Activated naive CD4-positive, alpha-beta T cell treated with anti-CD3 and anti-CD28 coated beads for 36 hours (primary cell): ENCODE data around the gene GFPT1. TPM values are rescaled to one million over a fixed set of nuclear protein-coding genes. Genes with fewer than 3 reads are reported as not detected.
A peak's percentile ranks its signal among the peaks of the same experiment; 100 is the strongest.

Experiments
- CTCF ChIA-PET: fragments of 350-600 bp; sonication (Branson Sonifier 250); formaldehyde crosslinking; loops from one replicate; lab custom pipeline; 2021; ENCODE audit warnings: antibody characterized with exemption; lab: Charles Lee
- DNase-seq: peaks from one replicate; pipeline ENCODE4 v3.0.0-alpha.2; 2020
- H3K27ac Mint-ChIP-seq: one replicate; pipeline ENCODE4 v1.8.0; 2021; ENCODE audit warnings: mild to moderate bottlenecking, mixed read lengths
- H3K27me3 Mint-ChIP-seq: one replicate; pipeline ENCODE4 v1.8.0; 2021; ENCODE audit warnings: low read depth, mixed read lengths
- H3K36me3 Mint-ChIP-seq: one replicate; pipeline ENCODE4 v1.8.0; 2021; ENCODE audit warnings: low read depth, mixed read lengths
- H3K4me1 Mint-ChIP-seq: one replicate; pipeline ENCODE4 v1.8.0; 2021; ENCODE audit warnings: low read depth, mixed read lengths
- H3K4me3 Mint-ChIP-seq: one replicate; pipeline ENCODE4 v1.8.0; 2021; ENCODE audit warnings: mild to moderate bottlenecking, moderate library complexity, mixed read lengths
- H3K9me3 Mint-ChIP-seq: one replicate; pipeline ENCODE4 v1.8.0; 2021; ENCODE audit warnings: mixed read lengths
- intact Hi-C: fragments of 100-400 bp; cut with micrococcal nuclease; formaldehyde crosslinking; loops from one replicate; pipeline ENCODE4 v1.15.1; 2023
- total RNA-seq, 2 experiments: library from RNA; stranded (reverse); gene quantifications; one replicate each; pipeline ENCODE4 v1.2.3, GENCODE V29; 2021

The GFPT1 gene
- total RNA-seq, 2 experiments from 2014 or later: 34.6 to 36.0 TPM

DNA sequence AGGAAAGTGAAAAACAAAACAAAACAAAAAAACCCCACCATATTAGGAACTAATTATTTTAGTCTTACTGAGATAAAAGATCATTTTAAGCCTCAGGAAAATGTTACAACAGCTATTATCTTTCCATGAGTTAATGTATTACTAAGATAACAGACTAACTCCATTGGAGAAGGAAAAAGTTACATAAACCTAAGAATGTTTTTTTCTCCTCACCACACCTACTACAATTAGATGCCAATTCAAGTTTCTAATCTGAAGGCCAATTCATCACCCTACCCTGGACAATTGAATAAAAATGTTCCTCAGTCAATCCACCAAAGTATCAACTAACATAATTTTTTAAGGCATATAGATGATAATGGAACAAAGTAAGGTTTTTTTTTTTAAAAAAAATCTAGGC lies 10.2 kb upstream of the GFPT1 start:
- no peaks in the 10 kb centered on the region for H3K9me3 Mint-ChIP-seq
- CTCF ChIA-PET: interaction anchor here (0.6 to 0.9 kb wide), 4 partner anchors 40 to 1063 kb away, joined by 3 to 5 read pairs (median 4); partner anchors contain the start of gene NFU1
- peaks cover 19% of the 10 kb centered on the region for H3K36me3 Mint-ChIP-seq
- intact Hi-C loops: no loop called here
- no peak overlapping the region for H3K4me3 Mint-ChIP-seq
- H3K27me3 Mint-ChIP-seq: no peaks in the 10 kb centered on the region
- DNase-seq: no peak
- no peaks in the 10 kb centered on the region for H3K4me1 Mint-ChIP-seq
- H3K27ac Mint-ChIP-seq: no peak overlapping the region

DNA sequence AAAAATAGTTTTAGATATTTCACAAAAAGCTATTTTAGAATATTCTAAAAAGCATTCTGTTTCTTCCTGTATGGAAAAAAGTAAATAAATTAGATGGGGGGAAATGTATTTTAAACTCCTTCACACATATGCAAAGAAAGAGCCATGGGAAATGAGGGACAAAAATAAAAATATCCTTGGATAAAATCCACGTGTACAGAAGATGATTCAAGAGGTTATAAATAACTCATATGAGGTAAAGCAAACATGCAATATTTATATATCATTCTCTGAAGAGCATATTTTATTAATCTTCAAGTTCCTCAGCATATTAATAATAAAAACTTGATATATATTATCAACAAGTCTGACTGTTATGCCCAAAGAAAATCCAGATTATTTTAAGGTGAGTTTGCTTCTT lies 8.8 kb upstream of the GFPT1 start:
- no peaks in the 10 kb centered on the region for H3K4me1 Mint-ChIP-seq
- CTCF ChIA-PET: no interaction called here
- no peak for DNase-seq

DNA sequence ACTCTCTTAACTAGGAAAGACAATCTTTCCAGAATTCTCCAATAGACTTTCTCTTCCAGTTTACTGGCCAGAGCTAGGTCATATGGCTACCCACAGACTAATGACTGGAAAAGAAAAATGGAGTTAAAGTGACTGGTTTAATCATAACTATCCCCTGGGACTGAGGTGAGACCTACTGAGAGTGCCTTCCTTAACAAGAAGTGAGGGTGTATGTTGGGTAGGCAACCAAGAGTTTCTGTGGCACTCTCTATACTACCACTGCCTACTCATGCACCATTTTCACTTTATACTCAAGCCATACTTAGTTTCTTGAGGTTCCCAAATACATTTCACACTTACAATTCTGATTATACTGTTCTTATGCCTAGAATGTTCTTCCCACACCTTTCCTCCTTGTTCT lies 6.9 kb upstream of the GFPT1 start:
- H3K4me3 Mint-ChIP-seq: no peak overlapping the region
- H3K9me3 Mint-ChIP-seq: no peaks in the 10 kb centered on the region
- peaks cover 12% of the 10 kb centered on the region for H3K36me3 Mint-ChIP-seq
- intact Hi-C loops: no loop called here
- no peaks in the 10 kb centered on the region for H3K4me1 Mint-ChIP-seq
- H3K27me3 Mint-ChIP-seq: no peaks in the 10 kb centered on the region
- no peak for DNase-seq
- CTCF ChIA-PET: interaction anchor here (0.6 to 1.1 kb wide), 2 partner anchors 43 to 171 kb away, joined by 3 to 4 read pairs; partner anchors contain the start of gene NFU1
- peak overlapping the region; percentile 1 for H3K27ac Mint-ChIP-seq

More for the DNA sequence above, 8.8 kb upstream of the GFPT1 start:
- Mint-ChIP-seq H3K4me3 (no peak overlapping the region), H3K27ac (no peak overlapping the region), H3K27me3 (no peaks in the 10 kb centered on the region), H3K36me3 (peaks cover 16% of the 10 kb centered on the region), H3K9me3 (no peaks in the 10 kb centered on the region)
- intact Hi-C loops: no loop called here

DNA sequence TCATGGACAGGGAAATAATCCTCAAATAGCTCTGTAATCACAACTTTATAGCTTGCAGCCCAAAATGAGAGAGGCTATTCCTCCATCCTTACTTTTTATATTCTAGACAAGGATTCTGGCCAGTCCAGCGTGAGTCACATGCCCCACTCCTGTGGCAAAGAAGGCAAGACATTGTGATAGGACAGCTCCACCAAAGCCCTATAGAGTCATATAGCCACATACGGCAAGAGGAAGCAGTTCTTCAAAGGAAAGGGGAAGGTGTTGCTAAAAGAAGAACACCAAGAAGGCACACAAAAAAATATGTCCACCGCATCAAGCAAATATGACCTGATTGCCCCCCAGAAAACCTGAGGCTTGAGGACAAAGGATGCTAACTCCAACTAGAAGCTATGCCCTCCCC lies 3.4 kb upstream of the GFPT1 start:
- no peak for DNase-seq
- Mint-ChIP-seq H3K36me3 (peaks cover 10% of the 10 kb centered on the region), H3K4me3 (no peak overlapping the region), H3K9me3 (no peaks in the 10 kb centered on the region), H3K4me1 (peaks cover 19% of the 10 kb centered on the region), H3K27me3 (no peaks in the 10 kb centered on the region), H3K27ac (no peak overlapping the region)
- intact Hi-C loops: no loop called here
- CTCF ChIA-PET: interaction anchor here (0.6 to 1.8 kb wide), 8 partner anchors 8 to 334 kb away, joined by 3 to 7 read pairs (median 3); partner anchors contain the start of gene NFU1

GRCh38 chr2:69390001-69390400 lies 3.0 kb upstream of the GFPT1 start:
- CTCF ChIA-PET: interaction anchor here (0.6 to 1.8 kb wide), 7 partner anchors 9 to 335 kb away, joined by 3 to 7 read pairs (median 3); partner anchors contain the start of gene NFU1
- DNase-seq: no peak
- no peak overlapping the region for H3K27ac Mint-ChIP-seq
- no peaks in the 10 kb centered on the region for H3K9me3 Mint-ChIP-seq
- peaks cover 21% of the 10 kb centered on the region for H3K4me1 Mint-ChIP-seq
- no peak overlapping the region for H3K4me3 Mint-ChIP-seq
- intact Hi-C loops: no loop called here
- H3K27me3 Mint-ChIP-seq: no peaks in the 10 kb centered on the region
- H3K36me3 Mint-ChIP-seq: peaks cover 10% of the 10 kb centered on the region

DNA sequence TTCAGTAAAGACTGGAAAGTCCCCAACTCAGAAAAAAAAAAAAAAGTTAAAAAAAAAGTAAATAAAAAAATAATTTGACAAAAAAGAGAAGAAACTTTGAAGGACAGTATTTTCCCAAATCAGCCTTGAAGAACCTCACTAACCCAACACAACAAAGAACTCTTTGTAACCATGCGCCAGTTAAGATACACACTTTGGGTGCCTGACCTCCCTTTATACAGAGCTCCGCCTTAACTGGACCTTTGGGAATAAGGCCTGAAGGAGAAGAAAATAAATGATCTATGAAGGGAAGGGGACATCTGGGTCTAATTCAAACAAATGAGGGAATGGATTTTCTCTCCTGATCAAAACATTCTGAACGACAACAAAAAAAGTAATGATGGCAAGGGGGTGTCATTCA lies 2.2 kb upstream of the GFPT1 start:
- intact Hi-C loops: loop anchor here (5.0 kb wide), 2 partner anchors 118 to 253 kb away; partner anchors contain the start of gene AAK1
- Mint-ChIP-seq H3K4me1 (peaks cover 26% of the 10 kb centered on the region), H3K4me3 (no peak overlapping the region), H3K27ac (no peak overlapping the region), H3K36me3 (peaks cover 3% of the 10 kb centered on the region), H3K9me3 (no peaks in the 10 kb centered on the region), H3K27me3 (no peaks in the 10 kb centered on the region)
- no peak for DNase-seq
- CTCF ChIA-PET: interaction anchor here (0.7 to 1.8 kb wide), 2 partner anchors 336 to 357 kb away, joined by 5 to 10 read pairs; no protein-coding TSS in a partner anchor

GRCh38 chr2:69387770-69388481 lies 899 bp upstream of the GFPT1 start:
- H3K4me3 Mint-ChIP-seq: peak overlapping the region; percentile 93
- DNase-seq: no peak
- no peaks in the 10 kb centered on the region for H3K36me3 Mint-ChIP-seq
- no peaks in the 10 kb centered on the region for H3K9me3 Mint-ChIP-seq
- CTCF ChIA-PET: interaction anchor here (0.6 to 0.9 kb wide), 2 partner anchors 13 to 665 kb away, joined by 3 read pairs; no protein-coding TSS in a partner anchor
- H3K27me3 Mint-ChIP-seq: no peaks in the 10 kb centered on the region
- peak overlapping the region; percentile 83 for H3K27ac Mint-ChIP-seq
- intact Hi-C loops: loop anchor here (1.0 to 5.0 kb wide), 4 partner anchors 49 to 441 kb away; partner anchors contain the start of genes AAK1, GMCL1 and NFU1
- peaks cover 34% of the 10 kb centered on the region for H3K4me1 Mint-ChIP-seq

GRCh38 chr2:69386360-69386759 lies 667 bp downstream of the GFPT1 start:
- no peaks in the 10 kb centered on the region for H3K9me3 Mint-ChIP-seq
- no peaks in the 10 kb centered on the region for H3K36me3 Mint-ChIP-seq
- H3K27ac Mint-ChIP-seq: peak overlapping the region; percentile 8
- DNase-seq: no peak
- H3K4me1 Mint-ChIP-seq: peaks cover 48% of the 10 kb centered on the region
- intact Hi-C loops: loop anchor here (5.0 kb wide), 2 partner anchors 121 to 256 kb away; partner anchors contain the start of gene AAK1
- peak overlapping the region; percentile 93 for H3K4me3 Mint-ChIP-seq
- H3K27me3 Mint-ChIP-seq: no peaks in the 10 kb centered on the region
- CTCF ChIA-PET: interaction anchor here (0.6 to 3.4 kb wide), 5 partner anchors 10 to 659 kb away, joined by 3 to 11 read pairs (median 5); partner anchors contain the start of gene ANXA4

- peaks cover 53% of the 10 kb centered on the region for H3K4me1 Mint-ChIP-seq
- no peak for DNase-seq
- CTCF ChIA-PET: interaction anchor here (0.6 to 3.4 kb wide), 7 partner anchors 9 to 1383 kb away, joined by 3 to 11 read pairs (median 3); partner anchors contain the start of gene ANXA4
- H3K36me3 Mint-ChIP-seq: no peaks in the 10 kb centered on the region
- intact Hi-C loops: loop anchor here (5.0 kb wide), 2 partner anchors 122 to 257 kb away; partner anchors contain the start of gene AAK1
- no peak overlapping the region for H3K27ac Mint-ChIP-seq
- peak overlapping the region; percentile 93 for H3K4me3 Mint-ChIP-seq
- no peaks in the 10 kb centered on the region for H3K27me3 Mint-ChIP-seq
- no peaks in the 10 kb centered on the region for H3K9me3 Mint-ChIP-seq
These were observed 1.4 kb downstream of the GFPT1 start for GRCh38 chr2:69385443-69386151.

DNA sequence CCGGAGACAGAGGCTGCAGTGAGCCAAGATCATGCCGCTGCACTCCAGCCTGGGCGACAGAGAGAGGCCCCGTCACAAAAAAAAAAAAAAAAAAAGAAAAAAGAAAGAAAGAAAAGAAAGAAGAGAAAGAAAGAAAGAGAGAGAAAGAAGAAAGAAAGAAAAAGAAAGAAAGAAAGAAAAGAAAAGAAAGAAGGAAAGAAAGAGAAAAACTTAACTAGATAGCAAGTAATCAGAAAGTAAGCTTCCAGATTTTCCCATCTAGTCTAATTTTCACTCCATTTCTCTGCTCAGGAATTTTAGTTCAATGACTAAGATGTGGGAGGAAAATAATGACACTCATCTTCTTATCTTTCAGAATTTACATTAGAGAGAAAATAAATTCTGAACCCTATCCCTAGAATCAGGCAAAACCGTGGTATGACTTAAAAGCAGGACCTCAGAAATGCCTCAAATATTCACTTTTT lies 2.4 kb downstream of the GFPT1 start:
- H3K4me3 Mint-ChIP-seq: no peak overlapping the region
- CTCF ChIA-PET: interaction anchor here (1.0 to 3.4 kb wide), 2 partner anchors 8 to 176 kb away, joined by 3 to 11 read pairs; no protein-coding TSS in a partner anchor
- H3K27me3 Mint-ChIP-seq: no peaks in the 10 kb centered on the region
- H3K36me3 Mint-ChIP-seq: no peaks in the 10 kb centered on the region
- H3K9me3 Mint-ChIP-seq: no peaks in the 10 kb centered on the region
- no peak for DNase-seq
- intact Hi-C loops: loop anchor here (5.0 kb wide), 2 partner anchors 123 to 258 kb away; partner anchors contain the start of gene AAK1
- peaks cover 55% of the 10 kb centered on the region for H3K4me1 Mint-ChIP-seq
- H3K27ac Mint-ChIP-seq: no peak overlapping the region

- no peak overlapping the region for H3K27ac Mint-ChIP-seq
- no peaks in the 10 kb centered on the region for H3K27me3 Mint-ChIP-seq
- CTCF ChIA-PET: interaction anchor here (1.0 to 3.4 kb wide), 2 partner anchors 7 to 177 kb away, joined by 3 to 11 read pairs; no protein-coding TSS in a partner anchor
- no peak overlapping the region for H3K4me3 Mint-ChIP-seq
- H3K9me3 Mint-ChIP-seq: no peaks in the 10 kb centered on the region
- intact Hi-C loops: no loop called here
- no peak for DNase-seq
- H3K36me3 Mint-ChIP-seq: no peaks in the 10 kb centered on the region
- H3K4me1 Mint-ChIP-seq: peaks cover 55% of the 10 kb centered on the region
These were observed 3.7 kb downstream of the GFPT1 start for GRCh38 chr2:69383176-69383812.
